Stimulated activated naive CD8-positive, alpha-beta T cell treated with anti-CD3 and anti-CD28 coated beads, Interleukin-15, Interleukin-2, amounts not matched to agents 100 ng/mL and 50 ng/mL, for 24 hours (primary cell): ENCODE data around the gene BRAF.
A peak's percentile ranks its signal among the peaks of the same experiment; 100 is the strongest.
"Not testable (repeated sequence)": the region's sequence is repeated elsewhere in the genome, so short reads cannot be mapped to it uniquely, and the experiment has no call there.

Experiments
- H3K27ac Mint-ChIP-seq: one replicate; pipeline ENCODE4 v1.8.0; 2021; ENCODE audit warnings: mild to moderate bottlenecking, mixed read lengths
- H3K27me3 Mint-ChIP-seq: one replicate; pipeline ENCODE4 v1.8.0; 2021; ENCODE audit warnings: mixed read lengths
- H3K36me3 Mint-ChIP-seq: one replicate; pipeline ENCODE4 v1.8.0; 2021; ENCODE audit warnings: low read depth, mixed read lengths
- H3K4me1 Mint-ChIP-seq: one replicate; pipeline ENCODE4 v1.8.0; 2021; ENCODE audit warnings: low read depth, mixed read lengths
- H3K4me3 Mint-ChIP-seq: one replicate; pipeline ENCODE4 v1.8.0; 2021; ENCODE audit warnings: mild to moderate bottlenecking, mixed read lengths
- H3K9me3 Mint-ChIP-seq: one replicate; pipeline ENCODE4 v1.8.0; 2021; ENCODE audit warnings: mixed read lengths

BRAF gene

DNA sequence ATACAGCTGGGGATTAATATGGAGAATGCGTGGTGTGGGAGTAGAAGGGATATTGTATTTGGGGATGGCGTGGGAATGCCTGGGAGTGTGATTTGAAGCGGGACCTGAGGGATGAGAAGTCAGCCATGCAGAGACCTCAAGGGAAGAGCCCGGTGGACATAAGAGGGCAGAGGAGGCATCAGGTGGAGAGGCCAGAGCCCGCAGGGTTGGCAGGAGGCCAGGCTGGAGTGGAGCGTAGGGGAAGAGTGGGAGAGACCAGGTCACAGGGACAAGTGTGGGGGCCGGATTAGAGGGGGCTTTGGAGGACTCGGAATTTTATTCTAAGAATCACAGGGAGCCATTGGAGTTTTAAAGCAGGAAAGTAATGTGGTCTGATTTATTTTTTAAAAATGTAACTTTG is 226.3 kb downstream of the BRAF start:
- H3K4me3 Mint-ChIP-seq: peak overlapping the region; percentile 98

DNA sequence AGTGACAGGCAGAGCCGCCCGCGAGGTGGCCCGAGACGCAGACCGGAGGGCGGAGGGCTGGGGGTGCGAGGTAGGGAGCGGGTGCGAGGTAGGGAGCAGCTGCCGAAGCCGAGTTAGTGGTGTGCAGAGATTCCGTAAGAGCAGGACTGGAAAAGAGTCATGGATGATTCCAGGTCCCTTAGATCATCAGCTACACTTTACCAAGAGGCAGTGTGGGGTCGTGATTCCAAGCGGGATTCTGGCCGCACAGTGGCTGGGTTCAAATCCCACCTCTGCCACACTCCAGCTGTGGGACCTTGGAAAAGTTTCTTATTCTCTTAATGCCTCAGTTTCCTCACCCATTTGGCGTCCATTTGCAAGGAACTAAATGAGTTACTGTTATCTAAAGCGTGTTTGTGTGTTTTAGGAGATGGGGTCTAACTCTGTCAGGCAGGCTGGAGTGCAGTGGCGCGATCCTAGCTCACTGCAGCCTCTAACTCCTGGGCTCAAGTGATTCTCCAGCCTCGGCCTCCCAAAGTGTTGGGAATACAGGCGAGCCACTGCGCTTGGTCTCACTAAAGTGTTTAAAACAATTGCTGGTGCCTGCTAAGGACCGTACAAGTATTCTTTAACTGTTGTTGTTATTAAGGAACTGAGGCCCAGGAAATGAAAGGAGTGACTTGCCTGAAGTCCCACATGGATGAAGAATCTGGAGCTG is 227.1 kb downstream of the BRAF start:
- Mint-ChIP-seq H3K9me3 (no peaks in the 10 kb centered on the region), H3K4me3 (peak overlapping the region; percentile 98), H3K27ac (peak overlapping the region; percentile 98), H3K4me1 (peaks cover 46% of the 10 kb centered on the region), H3K27me3 (no peaks in the 10 kb centered on the region), H3K36me3 (peaks cover 22% of the 10 kb centered on the region)

More for the DNA sequence above, 226.3 kb downstream of the BRAF start:
- peaks cover 38% of the 10 kb centered on the region for H3K4me1 Mint-ChIP-seq
- no peaks in the 10 kb centered on the region for H3K9me3 Mint-ChIP-seq
- H3K27ac Mint-ChIP-seq: peak overlapping the region; percentile 98
- peaks cover 29% of the 10 kb centered on the region for H3K36me3 Mint-ChIP-seq
- no peaks in the 10 kb centered on the region for H3K27me3 Mint-ChIP-seq

DNA sequence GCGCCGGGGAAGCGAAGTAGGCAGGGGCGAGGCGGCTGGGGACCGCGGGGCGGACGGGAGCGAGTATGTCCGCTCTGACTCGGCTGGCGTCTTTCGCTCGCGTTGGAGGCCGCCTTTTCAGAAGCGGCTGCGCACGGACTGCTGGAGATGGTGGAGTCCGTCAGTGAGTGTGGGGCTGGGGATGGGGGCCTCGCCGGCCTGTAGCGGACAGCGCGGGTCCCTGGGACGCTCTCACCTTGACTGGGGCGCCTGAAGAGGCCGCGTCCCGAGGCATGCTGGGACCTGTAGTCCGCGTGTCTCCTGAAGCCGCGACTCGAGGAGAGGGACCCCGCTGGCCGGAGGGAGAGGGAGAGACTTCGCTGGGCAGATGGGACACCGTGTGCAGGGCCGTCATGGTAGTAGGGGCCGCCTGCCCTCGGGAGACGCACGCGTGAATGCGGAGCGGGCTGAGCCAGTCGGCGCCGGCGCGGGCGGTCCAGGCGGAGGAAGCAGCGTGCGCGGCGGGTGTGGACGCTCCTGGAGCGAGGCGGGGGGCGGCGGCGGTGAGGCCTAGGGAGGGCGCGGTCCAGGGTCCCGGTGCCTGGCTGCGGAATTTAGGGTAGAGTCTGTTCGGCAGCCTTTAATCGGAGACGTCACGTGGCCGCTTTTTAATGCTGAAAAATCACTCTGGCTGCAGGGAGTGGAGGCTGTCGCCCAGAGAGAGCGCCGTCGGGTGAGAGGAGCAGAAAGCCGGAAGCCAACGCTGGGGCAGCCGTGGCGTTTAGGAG is 227.9 kb downstream of the BRAF start, which contains the start of gene NDUFB2:
Gene NDUFB2 (plus strand): TSS at position 29 of the 767 bp plus-strand sequence. CDS start 37 bp downstream, at position 66.
- Mint-ChIP-seq H3K27ac (peak within 1 kb of the TSS; percentile 98), H3K4me1 (peaks cover 47% of the 10 kb centered on the region), H3K36me3 (peaks cover 21% of the 10 kb centered on the region), H3K27me3 (no peaks in the 10 kb centered on the region), H3K4me3 (peak within 1 kb of the TSS; percentile 98), H3K9me3 (no peaks in the 10 kb centered on the region)

DNA sequence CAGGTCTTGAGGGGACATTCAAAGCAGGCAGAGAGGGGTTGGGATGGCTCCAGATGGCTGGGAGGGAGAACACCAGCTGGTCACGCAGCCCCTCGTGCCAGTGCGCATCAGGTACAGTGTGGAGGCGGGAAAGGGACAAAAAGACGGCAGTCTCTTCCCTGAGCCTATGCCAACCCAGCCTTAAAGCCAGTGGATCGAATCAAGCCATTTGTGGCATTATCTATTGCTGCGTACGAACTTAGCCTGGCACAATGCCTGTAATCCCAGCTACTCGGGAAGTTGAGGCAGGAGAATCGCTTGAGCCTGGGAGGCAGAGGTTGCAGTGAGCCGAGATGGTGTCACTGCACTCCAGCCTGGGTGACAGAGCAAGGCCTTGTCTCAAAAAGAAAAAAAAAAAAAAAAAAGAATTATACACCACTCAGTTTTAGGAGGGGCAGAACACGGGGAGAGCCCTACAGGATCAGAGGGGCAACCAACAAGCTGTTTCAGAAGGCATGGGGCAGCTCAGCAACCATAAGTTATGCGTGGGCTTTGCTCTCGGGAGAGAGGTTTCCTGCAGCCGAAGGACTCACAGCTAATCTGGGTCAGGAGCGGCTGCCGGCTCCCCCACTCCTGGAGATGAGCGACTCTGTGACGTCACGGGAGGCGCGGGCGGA is 228.6 kb downstream of the BRAF start:
- Mint-ChIP-seq H3K4me3 (peak overlapping the region; percentile 98), H3K36me3 (peaks cover 21% of the 10 kb centered on the region), H3K4me1 (peaks cover 47% of the 10 kb centered on the region)

DNA sequence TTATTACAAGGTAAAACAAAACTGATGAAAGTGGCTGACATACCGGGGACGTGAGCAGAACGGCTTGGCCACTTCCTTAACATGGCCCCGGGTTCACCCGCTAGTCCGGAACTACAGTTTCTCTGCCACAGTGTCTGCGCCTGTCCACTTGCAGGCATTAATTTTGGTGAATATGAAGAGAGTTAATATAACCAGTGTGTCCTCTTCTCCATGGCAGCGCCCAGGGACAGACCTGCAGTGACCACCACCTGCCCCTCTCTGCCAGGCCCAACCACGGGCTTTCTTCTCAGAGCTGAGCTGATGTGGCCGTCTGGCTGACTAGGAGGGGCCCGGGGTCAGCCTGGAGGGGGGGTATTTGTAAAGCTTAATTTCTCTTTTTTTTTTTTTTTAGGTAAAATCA is 229.3 kb downstream of the BRAF start:
- Mint-ChIP-seq H3K4me1 (peaks cover 44% of the 10 kb centered on the region), H3K27me3 (no peaks in the 10 kb centered on the region), H3K9me3 (no peaks in the 10 kb centered on the region), H3K27ac (no peak overlapping the region), H3K4me3 (no peak overlapping the region), H3K36me3 (peaks cover 21% of the 10 kb centered on the region)

More for the DNA sequence above, 228.6 kb downstream of the BRAF start:
- Mint-ChIP-seq H3K27ac (peak overlapping the region; percentile 98), H3K27me3 (no peaks in the 10 kb centered on the region), H3K9me3 (no peaks in the 10 kb centered on the region)

DNA sequence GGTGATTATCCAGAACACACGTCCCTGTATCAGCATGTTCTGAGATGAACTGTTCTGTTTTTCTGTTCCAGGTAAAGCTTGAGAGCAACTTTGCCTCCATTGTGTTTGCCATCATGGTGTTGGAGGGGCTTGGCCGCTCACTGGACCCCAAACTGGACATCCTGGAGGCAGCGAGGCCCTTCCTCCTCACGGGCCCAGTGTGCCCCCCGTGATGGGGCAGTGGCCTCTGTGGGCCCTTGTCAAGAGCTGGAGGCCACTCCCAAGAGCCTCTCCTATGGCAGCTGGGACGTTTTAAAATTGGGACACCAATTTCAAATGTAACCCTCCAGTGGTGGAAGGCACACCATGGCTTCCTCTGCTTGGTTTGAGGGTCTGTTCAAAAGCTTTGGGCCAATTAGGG is 230.1 kb downstream of the BRAF start:
- peak overlapping the region; percentile 32 for H3K27ac Mint-ChIP-seq
- H3K9me3 Mint-ChIP-seq: no peaks in the 10 kb centered on the region
- H3K36me3 Mint-ChIP-seq: peaks cover 18% of the 10 kb centered on the region
- no peaks in the 10 kb centered on the region for H3K27me3 Mint-ChIP-seq
- H3K4me1 Mint-ChIP-seq: peaks cover 41% of the 10 kb centered on the region
- no peak overlapping the region for H3K4me3 Mint-ChIP-seq

DNA sequence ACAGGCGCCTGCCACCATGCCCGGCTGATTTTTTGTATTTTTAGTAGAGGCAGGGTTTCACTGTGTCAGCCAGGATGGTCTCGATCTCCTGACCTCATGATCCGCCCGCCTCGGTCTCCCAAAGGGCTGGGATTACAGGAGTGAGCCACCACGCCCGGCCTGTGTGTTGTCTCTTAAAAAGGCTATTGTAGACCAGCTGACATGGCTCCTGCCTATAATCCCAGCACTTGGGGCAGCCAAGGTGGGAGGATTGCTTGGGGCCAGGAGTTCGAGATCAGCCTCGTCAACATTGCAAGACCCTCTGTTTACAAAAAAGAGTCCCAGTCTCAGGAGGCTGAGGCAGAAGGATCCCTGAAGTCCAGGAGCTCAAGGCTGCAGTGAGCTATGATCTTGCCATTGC is 230.9 kb downstream of the BRAF start:
- H3K27ac Mint-ChIP-seq, H3K4me3 Mint-ChIP-seq, H3K27me3 Mint-ChIP-seq, H3K9me3 Mint-ChIP-seq: not testable (repeated sequence)
- peaks cover 13% of the 10 kb centered on the region for H3K36me3 Mint-ChIP-seq
- H3K4me1 Mint-ChIP-seq: peaks cover 35% of the 10 kb centered on the region

DNA sequence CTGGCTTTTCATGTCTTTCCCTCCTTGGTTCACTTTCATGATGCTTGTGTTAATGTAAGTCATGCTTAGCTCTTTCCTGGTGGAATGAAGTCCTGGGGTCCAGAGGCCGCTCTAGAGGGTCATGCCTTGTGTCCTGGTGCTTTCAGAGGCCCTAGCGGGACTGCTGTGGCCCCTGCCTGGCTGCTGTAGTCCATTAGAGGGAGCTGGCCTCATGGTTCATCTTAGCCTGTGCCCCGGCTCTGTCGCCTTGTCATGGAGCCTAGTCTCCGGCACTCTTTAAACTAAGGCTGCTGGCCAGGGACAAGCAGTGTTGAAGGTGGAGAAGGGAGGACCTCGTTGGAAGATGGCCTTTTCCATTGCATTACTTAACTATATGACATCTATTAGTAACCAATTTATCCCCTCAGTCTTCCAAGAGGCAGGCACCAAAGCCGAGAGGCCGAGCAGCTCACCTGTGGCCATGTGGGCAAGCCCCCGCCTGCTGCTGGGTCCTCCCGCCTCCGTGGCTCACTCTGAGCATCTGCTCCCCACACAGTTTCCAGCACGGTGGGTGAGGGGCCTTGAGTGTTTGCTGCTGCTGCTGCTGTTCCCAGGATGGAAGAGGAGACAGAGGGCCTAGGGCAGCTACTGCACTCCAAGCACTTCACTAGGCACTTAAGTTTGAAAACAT is 233.2 kb downstream of the BRAF start:
- Mint-ChIP-seq H3K4me1 (peaks cover 18% of the 10 kb centered on the region), H3K9me3 (no peaks in the 10 kb centered on the region), H3K36me3 (peaks cover 13% of the 10 kb centered on the region), H3K27ac (peak overlapping the region; percentile 52), H3K27me3 (no peaks in the 10 kb centered on the region), H3K4me3 (no peak overlapping the region)

DNA sequence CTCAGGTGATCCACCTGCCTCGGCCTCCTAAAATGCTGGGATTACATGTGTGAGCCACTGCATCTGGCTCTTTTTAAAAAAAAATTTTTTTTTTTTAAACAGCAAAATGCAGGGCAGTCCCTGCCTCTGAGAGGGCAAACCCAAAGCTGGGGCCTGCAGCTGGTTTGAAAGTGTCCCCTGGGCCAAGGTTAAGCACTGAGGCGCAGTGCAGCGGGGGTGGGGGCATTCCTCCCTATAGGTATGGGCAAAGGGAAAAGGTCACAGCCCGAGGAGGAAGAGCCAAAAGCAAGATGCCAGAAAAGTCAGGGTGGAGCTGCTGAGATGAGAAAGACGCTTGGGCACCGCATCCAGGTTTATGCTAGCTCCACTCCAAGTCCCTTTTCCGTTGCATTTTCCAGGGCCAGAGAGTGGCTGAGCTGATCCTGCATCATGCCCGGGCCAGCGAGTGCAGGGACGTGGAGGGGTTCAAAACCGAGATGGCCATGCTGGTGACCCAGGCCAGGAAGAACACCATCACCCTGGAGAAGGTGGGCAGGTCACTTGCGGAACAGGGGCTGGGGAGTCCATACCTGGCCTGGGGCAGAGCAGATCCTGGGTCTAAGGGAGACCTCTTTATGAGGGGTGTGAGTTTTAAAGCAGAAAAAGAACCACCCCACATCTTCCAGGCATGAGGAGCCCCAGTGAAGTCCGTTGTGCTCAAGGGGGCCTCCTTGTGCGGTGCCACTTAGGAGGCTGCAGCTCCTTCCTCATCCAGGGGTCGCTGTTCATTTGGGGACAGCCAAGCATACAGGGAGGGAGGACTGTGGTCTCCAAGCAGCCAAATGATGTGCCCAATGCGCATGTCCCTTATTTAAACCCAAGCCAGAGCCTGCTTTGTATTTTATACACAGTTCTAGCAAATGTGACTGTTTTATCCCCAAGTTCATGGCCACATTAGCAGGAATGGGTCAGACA is 235.3 kb downstream of the BRAF start:
- Mint-ChIP-seq H3K4me1 (peaks cover 10% of the 10 kb centered on the region), H3K27ac (no peak overlapping the region), H3K9me3 (no peaks in the 10 kb centered on the region), H3K36me3 (peaks cover 13% of the 10 kb centered on the region), H3K27me3 (no peaks in the 10 kb centered on the region), H3K4me3 (no peak overlapping the region)

DNA sequence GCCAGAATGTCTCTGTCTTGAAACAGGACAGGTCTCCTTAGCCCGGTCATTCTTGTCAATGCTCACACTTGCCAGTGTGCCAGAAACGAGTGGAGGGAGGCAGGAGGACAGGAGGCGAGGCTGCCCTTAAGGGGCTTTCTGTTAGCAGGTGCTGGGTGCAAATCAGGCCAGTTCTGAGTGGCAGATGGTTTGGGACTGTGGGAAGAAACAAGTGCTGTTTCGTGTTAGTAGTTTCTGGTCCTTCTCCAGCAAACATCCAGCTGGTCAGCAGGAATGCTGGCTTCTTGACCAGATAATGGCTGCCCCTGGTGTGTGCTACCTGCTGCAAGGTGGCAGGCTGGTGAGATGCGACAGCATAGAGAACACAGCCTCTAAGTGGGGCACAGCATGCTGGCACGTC is 236.4 kb downstream of the BRAF start:
- Mint-ChIP-seq H3K9me3 (no peaks in the 10 kb centered on the region), H3K36me3 (peaks cover 21% of the 10 kb centered on the region), H3K27ac (no peak overlapping the region), H3K4me1 (peaks cover 9% of the 10 kb centered on the region), H3K27me3 (no peaks in the 10 kb centered on the region), H3K4me3 (no peak overlapping the region)

DNA sequence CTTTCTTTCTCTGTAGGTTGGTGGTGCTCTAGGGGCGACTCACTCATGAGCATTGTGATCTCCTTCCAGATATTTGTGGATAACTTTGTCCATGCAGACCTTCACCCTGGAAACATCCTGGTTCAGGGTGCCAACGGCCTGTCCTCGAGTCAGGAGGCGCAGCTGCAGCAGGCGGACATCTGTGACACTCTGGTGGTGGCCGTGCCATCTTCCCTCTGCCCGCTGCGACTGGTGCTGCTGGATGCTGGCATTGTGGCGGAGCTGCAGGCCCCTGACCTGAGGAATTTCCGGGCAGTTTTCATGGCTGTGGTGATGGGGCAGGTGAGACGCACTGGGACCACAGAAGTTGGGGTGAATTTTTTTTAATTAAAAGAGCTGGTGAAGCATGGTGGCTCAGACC is 237.8 kb downstream of the BRAF start:
- Mint-ChIP-seq H3K9me3 (no peaks in the 10 kb centered on the region), H3K36me3 (peaks cover 25% of the 10 kb centered on the region), H3K27me3 (no peaks in the 10 kb centered on the region), H3K4me1 (no peaks in the 10 kb centered on the region), H3K4me3 (no peak overlapping the region), H3K27ac (no peak overlapping the region)

DNA sequence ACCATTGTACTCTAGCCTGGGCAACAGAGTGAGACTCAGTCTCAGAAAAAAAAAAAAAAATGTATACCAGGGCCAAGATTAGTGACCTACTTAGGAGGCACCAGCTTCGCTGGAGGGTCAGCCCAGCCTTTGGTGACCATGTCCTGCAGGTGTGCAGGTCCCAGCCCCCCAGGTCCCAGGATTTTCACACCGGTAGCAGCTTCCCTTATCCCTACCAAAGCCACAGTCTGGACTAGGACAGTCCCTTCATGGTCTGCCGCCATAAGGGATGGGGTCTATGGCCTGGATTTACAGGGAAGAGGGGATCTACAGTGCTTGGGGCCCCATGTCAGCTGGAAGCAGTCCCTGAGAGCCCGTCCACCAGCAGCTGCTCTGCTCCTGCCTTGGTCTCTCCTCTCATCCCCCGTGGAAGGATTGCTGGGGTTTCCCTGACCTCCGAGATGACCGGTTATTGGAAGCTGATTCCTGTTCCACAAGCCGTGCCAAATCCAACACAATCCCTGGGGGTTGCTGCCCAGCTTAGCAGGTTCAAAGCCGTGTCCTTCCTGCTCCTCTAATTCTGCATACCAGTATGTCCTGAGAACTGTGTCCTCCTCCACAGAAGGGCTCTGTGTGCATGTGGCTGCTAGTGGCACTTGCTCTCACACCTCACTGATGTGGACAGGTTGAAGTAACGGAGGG is 239.2 kb downstream of the BRAF start:
- no peaks in the 10 kb centered on the region for H3K27me3 Mint-ChIP-seq
- no peak overlapping the region for H3K27ac Mint-ChIP-seq
- peaks cover 35% of the 10 kb centered on the region for H3K36me3 Mint-ChIP-seq

DNA sequence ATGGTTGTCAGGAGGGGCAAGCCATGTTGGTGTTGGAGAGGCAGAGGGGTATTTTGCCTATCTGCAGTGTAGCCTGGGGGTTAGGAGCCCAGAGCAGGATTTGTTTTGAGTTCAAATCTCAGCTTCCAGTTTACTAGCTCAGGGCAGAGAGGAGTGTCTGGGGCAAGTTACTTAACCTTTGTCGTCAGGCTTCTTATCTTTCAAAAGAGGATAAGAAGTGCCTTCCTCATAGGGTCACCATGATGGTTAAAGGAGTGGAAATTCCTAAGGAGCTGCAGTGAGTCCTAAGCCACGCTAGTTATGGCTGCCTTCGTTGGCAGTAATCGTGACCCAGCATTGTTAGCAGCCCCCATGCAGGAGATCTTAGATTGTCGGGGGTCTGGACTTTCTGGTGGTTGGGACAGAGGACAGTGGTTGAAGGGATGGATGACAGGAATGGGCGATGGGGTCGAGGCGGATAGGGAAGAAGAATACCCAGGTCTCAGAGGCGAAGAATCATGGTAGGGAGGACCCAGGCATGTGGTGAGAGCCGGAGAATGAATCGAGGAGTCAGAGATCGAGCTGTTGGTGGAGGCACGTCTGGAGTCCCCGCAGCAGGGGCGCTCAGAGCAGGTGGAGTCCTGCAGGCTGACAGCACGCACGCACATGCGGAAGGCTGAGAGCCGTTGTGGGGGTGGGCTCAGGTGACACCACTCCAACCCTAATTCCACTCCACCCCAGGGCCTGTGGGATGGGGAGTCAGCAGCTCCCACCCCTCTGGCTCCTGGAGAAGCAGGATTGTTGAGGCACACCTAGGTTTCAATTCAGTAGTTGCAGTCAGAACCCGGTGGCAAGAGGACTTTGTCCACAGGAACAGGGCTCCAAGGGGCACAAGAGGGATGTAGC is 240.4 kb downstream of the BRAF start:
- peak overlapping the region; percentile 49 for H3K27ac Mint-ChIP-seq
- H3K27me3 Mint-ChIP-seq: no peaks in the 10 kb centered on the region
- no peaks in the 10 kb centered on the region for H3K9me3 Mint-ChIP-seq
- no peaks in the 10 kb centered on the region for H3K4me1 Mint-ChIP-seq
- H3K4me3 Mint-ChIP-seq: no peak overlapping the region
- peaks cover 44% of the 10 kb centered on the region for H3K36me3 Mint-ChIP-seq

More for the DNA sequence above, 239.2 kb downstream of the BRAF start:
- no peaks in the 10 kb centered on the region for H3K9me3 Mint-ChIP-seq
- no peak overlapping the region for H3K4me3 Mint-ChIP-seq
- H3K4me1 Mint-ChIP-seq: no peaks in the 10 kb centered on the region
